Progenitor cell of endocrine pancreas (in vitro differentiated cells): ENCODE results near the gene SPEN. TPM values are rescaled to one million over a fixed set of nuclear protein-coding genes. Genes with fewer than 3 reads are reported as not detected.

ENCODE experiments used
- DNase-seq: peaks from one replicate; pipeline ENCODE4 v3.0.0; 2021; ENCODE audit warnings: low spot score; ENCODE audit not compliant: unreplicated experiment
- H3K27ac Mint-ChIP-seq: 2 replicates; pipeline ENCODE4 v1.8.0; 2021; ENCODE audit warnings: mild to moderate bottlenecking, moderate library complexity, mixed read lengths
- H3K27me3 Mint-ChIP-seq: 2 replicates; pipeline ENCODE4 v1.8.0; 2021; ENCODE audit warnings: mixed read lengths
- H3K36me3 Mint-ChIP-seq: 2 replicates; pipeline ENCODE4 v1.8.0; 2022; ENCODE audit warnings: mixed read lengths; ENCODE audit not compliant: insufficient read depth
- H3K4me1 Mint-ChIP-seq: 2 replicates; pipeline ENCODE4 v1.8.0; 2021; ENCODE audit warnings: low read depth, mixed read lengths
- H3K4me3 Mint-ChIP-seq: 2 replicates; pipeline ENCODE4 v1.8.0; 2021; ENCODE audit warnings: low read depth, mild to moderate bottlenecking, moderate library complexity, mixed read lengths
- H3K9me3 Mint-ChIP-seq: 2 replicates; pipeline ENCODE4 v1.8.0; 2021; ENCODE audit warnings: low read depth, mixed read lengths
- CTCF ChIP-seq: fragments of 200-600 bp; sonication (generic); IDR thresholded peaks from one replicate; pipeline ENCODE4 v1.5.0; 2021; ENCODE audit warnings: antibody characterized with exemption, mild to moderate bottlenecking; ENCODE audit not compliant: unreplicated experiment
- total RNA-seq: library from RNA; stranded (reverse); gene quantifications from 2 replicates; pipeline ENCODE4 v1.2.1, GENCODE V29; 2021

SPEN gene
- total RNA-seq, 1 donor from 2014 or later: 55.8 TPM

DNA sequence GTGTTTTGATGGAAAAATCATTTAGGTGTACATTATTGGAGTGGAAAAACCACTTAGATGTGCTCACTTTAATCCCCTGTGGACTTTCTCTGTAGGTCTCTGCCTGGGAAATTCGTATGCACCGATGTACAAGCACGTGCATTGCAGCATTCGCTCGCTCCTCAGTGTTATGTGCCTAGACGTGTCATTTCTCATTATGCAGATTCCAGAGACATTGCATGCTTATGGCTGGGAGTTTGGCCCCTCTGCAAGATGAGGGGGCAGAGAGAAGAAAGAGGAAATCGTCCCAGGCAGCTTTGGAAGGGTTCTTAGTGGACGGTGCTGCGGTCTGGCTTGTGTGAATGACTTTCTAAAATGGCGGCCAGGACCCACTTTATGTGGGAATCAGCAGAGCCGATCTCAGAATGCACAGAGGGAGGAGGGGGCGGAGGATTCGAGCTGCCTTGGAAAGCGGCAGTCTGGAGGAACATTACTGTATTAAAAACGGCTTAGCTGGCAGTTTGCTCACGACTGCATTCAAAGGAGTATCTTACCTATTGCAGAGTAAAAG, 2.3 kb downstream of the SPEN start:
- H3K27ac Mint-ChIP-seq: peak overlapping the region; percentile 99
- no peak for TF ChIP-seq CTCF
- H3K36me3 Mint-ChIP-seq: no peaks in the 10 kb centered on the region
- peaks cover 18% of the 10 kb centered on the region for H3K4me1 Mint-ChIP-seq
- H3K4me3 Mint-ChIP-seq: peak overlapping the region; percentile 98
- no peaks in the 10 kb centered on the region for H3K9me3 Mint-ChIP-seq
- peak; percentile 38 for DNase-seq
- no peaks in the 10 kb centered on the region for H3K27me3 Mint-ChIP-seq

GRCh38 chr1:15850471-15851001, 3.0 kb downstream of the SPEN start:
- Mint-ChIP-seq H3K9me3 (no peaks in the 10 kb centered on the region), H3K4me3 (peak overlapping the region; percentile 98), H3K27ac (peak overlapping the region; percentile 95), H3K27me3 (no peaks in the 10 kb centered on the region), H3K4me1 (peaks cover 16% of the 10 kb centered on the region), H3K36me3 (no peaks in the 10 kb centered on the region)
- DNase-seq: no peak
- no peak for TF ChIP-seq CTCF

- H3K4me3 Mint-ChIP-seq: no peak overlapping the region
- no peak for TF ChIP-seq CTCF
- no peaks in the 10 kb centered on the region for H3K9me3 Mint-ChIP-seq
- H3K27me3 Mint-ChIP-seq: no peaks in the 10 kb centered on the region
- no peaks in the 10 kb centered on the region for H3K36me3 Mint-ChIP-seq
- DNase-seq: no peak
- peak overlapping the region; percentile 90 for H3K27ac Mint-ChIP-seq
- peaks cover 16% of the 10 kb centered on the region for H3K4me1 Mint-ChIP-seq
These were observed 3.9 kb downstream of the SPEN start for GRCh38 chr1:15851210-15852035.

DNA sequence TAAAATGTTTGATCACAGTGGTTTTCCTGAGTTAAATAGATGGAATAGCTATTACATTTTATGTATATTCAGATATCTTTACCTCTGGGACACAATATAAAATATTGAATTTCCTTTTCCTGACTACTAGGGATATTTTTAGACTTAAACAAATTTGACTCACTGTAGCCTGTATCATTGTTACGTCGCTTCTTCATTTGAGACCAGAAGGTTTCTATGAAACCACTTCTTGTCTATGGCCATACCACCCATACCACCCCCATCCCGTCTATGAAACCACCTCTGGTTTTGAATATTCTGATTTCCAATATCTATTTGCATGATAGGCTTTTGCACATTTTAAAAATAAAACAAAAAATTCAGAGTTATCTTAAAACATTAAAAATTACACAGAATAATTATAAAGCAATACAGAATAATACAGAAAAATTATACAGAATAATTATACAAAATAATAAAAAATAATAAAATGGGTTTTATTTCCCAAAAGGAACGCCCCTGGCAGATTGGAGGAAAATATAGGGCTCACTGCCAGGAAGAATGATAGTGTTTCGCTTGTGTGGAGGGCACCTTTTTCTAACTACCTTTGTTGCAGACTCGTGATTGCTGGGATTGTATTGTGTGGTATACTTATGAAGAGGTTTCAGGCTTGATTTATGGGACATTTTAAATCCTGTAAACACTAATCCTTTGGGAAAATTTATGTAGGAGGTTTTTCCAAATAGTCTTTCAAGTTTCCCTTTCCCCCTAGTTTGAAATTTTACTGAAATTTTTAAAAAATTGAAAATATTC, 4.7 kb downstream of the SPEN start:
- DNase-seq: no peak
- H3K4me1 Mint-ChIP-seq: peaks cover 16% of the 10 kb centered on the region
- H3K9me3 Mint-ChIP-seq: no peaks in the 10 kb centered on the region
- H3K4me3 Mint-ChIP-seq: no peak overlapping the region
- no peaks in the 10 kb centered on the region for H3K27me3 Mint-ChIP-seq
- no peak overlapping the region for H3K27ac Mint-ChIP-seq
- TF ChIP-seq CTCF: no peak
- H3K36me3 Mint-ChIP-seq: no peaks in the 10 kb centered on the region

- H3K4me1 Mint-ChIP-seq: peaks cover 16% of the 10 kb centered on the region
- H3K27me3 Mint-ChIP-seq: no peaks in the 10 kb centered on the region
- no peak for TF ChIP-seq CTCF
- H3K9me3 Mint-ChIP-seq: no peaks in the 10 kb centered on the region
- H3K4me3 Mint-ChIP-seq: no peak overlapping the region
- no peaks in the 10 kb centered on the region for H3K36me3 Mint-ChIP-seq
- no peak overlapping the region for H3K27ac Mint-ChIP-seq
- DNase-seq: no peak
These were observed 5.4 kb downstream of the SPEN start for GRCh38 chr1:15852828-15853302.
